NCI-H446 (cell line): ENCODE data around the gene TRIM29.

Source experiments
- DNase-seq, 2 experiments: peaks; one replicate each; lab custom pipeline; 2025; lab: John Stamatoyannopoulos, UW

Gene TRIM29

DNA sequence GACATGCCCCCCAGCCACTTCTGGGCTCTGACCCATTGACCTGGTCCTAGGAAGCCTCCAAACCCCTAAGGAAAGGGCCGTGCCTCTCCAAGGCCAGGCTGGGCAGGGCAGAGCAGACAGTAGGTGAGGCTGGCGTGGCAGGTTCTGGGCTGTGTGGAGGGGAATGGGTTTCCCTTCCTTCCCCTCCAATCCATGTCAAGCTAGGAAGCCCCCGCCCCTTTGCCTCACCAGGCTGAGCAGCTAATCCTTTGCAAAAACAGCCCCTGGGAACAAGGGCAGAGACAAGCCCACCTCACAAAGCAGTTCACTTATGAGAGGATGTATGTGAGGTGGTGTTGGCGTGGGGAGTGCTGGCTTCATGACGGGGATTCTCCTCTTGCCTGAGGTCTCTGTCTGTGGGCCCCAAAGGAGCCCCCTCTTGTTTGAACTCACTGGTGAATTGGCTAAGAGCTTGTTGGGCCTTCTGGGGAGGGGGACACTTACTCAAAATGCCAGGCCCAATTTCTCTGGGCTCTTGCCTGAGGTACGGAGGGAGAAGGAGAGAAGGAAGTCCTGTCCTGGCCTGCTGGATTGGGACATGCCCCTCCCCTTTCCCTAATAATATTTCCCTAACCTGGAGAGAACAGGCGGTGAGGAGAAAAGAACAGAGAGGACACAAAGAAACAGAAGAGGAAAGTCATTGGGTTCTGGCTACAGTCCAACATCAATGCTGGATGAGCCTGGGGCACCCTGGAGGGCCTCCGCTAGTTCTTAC is 1.6 kb upstream of the TRIM29 start:
- no peak for DNase-seq

DNA sequence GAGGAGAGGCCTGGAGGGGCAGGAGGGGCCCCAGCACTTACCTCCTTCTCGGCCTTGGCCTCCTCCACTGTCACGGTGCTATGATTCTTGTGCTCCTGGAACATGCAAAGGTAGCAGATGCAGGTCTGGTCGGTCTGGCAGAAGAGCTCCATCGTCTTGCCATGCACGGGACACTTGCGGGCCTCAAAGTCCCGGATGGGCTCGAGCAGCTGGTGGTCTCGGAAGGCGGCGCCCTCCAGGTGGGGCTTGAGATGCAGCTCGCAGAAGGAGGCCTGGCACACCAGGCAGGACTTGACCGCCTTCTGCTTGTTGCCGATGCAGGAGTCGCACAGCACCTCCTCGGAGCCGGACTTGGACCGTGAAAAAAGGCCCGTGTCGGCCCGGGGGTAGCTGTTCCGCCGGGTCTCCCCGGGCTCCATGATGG is 714 bp downstream of the TRIM29 start:
- DNase-seq = no peak

DNA sequence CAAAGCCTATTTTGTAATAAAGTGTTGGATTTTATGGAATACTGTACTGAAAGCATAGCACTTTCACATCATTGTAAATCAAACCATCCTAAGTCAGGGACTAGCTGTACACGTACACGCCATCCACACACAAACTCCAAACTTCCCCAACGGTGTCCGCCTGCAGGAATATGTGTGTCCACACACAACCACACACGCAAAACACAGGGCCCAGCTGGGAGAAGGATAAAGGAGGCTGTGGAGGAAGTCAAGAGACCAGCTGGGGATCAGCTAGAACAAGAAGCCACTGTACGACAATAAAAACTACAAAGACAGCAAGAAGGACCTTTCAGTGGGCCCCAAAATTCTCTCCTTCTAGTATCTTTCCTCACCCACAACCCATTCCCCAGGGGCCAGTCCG is 1.6 kb downstream of the TRIM29 start:
- DNase-seq = no peak

DNA sequence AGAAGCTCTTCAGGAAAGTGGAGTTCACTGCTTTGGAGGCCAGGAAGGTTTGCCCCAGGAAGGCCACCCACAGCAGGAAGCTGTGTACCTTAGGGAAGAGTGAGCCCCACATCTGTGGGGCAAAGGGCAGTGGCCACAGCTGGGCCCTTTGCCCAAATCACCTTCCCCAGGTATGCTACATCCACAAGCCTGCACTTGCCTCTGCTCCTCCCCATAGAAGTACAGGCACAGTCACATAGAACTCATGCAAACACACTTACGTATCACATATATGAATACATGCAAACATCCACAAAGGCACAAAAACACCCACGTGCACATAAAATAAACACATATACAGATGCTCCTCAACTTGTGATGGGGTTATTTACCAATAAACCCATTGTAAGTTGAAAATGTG is 2.1 kb downstream of the TRIM29 start:
- DNase-seq = no peak

DNA sequence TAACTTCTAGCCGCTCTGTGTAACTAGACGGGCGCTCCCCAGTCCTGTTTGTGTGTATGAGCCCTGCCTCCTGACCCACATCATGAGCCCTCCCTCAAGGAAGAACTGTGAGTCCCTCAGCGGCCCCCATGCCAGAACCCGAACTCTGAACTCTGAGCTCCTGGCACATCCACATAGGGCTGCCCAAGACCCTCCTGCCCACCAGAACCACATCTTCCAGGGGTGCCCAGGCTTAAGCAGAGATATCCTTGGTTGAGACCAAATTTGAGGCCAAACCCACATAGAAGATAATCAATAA is 3.0 kb downstream of the TRIM29 start:
- no peak for DNase-seq

DNA sequence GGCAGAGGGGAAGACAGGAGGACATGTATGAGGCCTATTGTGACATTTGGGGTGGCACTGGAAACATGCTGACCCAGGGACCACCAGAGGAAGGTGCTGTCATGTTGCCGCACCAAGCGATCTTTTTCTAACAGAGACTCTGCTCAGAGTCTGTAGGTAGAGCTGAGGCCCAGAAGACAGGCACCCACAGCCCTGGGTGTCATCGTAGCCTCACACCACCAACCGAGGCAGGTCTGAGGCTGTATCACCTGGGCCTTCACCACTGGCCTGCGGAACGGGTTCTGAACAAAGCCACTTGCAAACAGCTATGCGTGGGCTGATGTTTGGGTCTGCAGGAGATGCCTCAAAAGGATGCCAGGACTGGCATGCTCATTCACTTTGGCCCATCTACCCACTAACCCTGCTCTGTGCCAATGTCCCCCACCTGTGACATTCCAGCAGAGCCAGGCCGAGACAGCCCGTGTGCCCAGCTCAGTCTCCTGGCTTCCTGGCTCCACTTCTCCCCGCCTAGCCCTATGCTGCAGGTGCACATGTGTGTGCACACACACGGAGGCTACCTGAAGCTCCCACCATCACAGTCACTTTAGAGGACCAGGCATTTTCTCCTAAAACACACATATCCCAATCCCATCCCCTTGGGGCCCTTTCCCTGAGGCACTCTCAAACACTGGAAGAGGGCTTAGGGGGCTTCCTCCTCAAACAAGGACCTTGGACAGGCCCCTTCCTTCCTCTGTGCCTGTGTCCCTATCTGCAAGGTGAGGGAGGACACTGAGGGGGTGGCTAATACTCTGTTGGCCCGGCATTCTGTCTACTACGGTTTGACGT is 3.6 kb downstream of the TRIM29 start:
- DNase-seq = no peak

- no peak for DNase-seq
Observed at GRCh38 chr11:120133216-120134105, 4.5 kb downstream of the TRIM29 start.

DNA sequence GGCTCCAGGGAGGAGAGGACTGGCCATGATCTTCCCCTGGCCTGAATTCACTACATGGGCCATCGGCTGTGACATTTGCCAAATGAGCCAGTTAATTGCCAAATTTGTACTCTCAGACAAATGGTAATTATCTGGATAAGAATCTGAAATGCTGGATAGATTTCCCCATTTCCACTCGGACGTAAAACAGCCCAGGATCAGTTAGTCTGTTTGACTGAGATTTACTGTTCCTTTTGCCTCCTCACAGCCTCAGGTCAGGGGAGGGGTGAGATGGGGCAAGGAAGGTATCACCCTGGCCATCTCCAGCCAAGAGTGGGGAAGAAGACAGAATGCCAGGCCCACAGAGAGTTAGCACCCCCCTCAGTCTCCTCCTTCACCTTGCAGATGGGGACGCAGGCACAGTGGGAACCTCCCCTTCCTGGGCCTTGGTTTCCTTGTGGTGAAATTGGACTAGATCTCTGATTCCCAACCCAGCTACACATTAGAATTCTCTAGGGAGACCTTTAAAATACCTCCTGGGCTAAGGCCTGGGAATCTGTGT is 5.2 kb downstream of the TRIM29 start:
- no peak for DNase-seq

DNA sequence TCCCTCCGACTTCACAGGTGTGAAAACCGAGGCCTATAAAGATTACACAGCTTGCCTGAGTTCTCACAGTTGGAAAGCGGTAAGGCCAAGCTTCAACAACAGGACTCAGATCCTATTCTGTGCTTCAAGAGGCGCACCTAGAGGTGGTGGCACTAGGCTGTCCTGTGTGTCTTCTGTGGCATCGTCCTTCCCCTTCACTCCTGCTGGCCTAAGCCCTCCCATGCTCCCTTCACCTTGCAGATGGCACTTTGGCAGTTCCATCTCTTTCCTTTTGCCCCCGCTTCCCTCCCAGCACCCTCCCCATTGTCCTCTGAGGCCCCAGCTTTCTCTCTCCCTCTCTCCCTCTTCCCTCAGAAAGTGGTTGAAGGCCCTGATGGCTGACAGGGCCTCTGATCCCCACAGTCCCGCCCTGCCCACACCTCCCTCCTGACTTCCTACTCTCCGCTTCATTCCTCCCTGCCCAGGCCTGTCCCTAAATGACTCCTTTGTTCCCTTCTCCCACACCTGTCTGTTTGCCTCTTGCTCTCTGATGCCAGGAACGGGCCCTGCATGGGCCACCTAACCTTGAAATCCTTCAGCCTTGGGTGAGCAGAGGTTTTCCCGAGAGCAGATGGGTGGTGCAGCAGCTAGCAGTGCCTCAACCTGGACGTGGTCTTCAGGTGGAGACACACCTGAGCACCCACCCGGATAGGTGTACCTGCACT is 5.8 kb downstream of the TRIM29 start:
- DNase-seq = no peak

- DNase-seq = no peak
Observed at GRCh38 chr11:120130991-120131760, 6.7 kb downstream of the TRIM29 start.

GRCh38 chr11:120130176-120130980 is 7.5 kb downstream of the TRIM29 start:
- no peak for DNase-seq

GRCh38 chr11:120129570-120129969 is 8.3 kb downstream of the TRIM29 start:
- DNase-seq = no peak

DNA sequence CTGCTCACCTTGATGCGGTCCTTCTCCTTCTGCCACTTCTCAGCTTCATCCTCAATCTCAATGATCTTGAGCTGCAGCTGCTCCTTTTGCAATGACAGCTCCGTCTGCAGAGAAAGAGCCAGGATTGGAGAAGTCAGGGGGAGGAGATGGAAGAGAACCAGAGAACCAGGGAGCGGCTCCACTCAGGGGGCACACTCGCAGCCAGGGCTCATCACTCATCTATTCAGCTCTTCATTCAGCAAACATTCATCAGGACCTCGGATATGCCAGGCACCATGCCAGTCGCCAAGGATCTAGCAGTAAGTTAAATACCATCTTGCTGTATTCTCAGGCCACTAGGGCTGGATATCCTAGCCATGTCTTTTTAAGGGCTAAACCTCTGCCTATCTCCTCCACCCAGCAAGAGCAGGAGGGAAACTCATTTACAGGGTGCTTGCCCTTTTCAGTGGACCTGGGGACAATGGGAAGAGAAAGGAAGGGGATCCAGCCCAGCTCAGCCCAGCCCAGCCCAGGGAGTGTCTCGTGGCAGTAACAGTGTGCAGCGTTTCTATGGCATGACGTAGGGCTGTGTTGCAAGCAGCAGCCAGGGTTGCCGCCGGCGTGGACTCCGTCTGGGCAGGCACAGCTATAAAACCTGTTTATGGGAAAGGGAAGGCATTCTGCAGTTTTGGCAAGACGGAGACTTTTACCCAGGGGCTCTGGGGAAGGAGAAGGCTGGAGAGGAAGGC is 9.4 kb downstream of the TRIM29 start:
- no peak for DNase-seq

DNA sequence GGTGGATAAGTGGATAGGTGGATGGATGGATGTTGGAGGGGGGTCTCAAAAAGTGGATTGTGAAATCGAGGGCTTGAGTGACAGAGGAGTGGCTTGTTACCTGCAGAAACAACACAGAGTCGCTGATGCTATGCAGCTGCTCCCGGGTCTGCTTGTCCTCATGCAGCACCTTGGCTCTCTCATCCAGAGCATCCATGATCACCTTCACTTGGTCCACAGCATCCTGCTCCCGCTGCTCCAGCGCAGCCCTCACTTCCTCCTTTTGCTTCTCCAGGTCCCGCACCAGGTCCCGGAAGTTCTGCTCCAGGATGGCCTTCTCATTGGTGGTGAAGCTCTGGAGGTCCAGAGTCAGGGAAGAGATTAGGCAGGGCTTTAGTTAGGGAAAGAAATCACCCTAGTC is 10.7 kb downstream of the TRIM29 start:
- no peak for DNase-seq

GRCh38 chr11:120126620-120127019 is 11.3 kb downstream of the TRIM29 start:
- DNase-seq = no peak

DNA sequence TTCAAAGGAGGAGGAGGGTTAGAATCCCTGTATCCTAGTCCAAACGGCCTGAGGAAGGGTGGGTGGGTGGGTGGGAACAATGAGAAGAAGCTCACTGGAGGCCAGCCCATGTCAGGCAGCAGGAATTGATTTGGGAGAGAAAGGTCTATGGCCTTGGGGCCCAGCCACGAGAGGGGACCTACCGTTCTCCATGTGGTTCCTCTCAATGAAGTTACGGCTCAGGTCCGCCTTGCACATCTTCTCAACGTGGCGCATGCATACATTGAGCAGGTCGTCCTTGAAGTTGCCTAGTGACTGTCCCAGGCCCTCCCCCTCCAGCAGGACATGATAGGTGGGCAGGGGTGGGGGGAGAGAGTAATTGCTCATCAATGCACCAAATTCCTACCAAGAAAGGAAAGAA is 12.4 kb downstream of the TRIM29 start:
- no peak for DNase-seq

DNA sequence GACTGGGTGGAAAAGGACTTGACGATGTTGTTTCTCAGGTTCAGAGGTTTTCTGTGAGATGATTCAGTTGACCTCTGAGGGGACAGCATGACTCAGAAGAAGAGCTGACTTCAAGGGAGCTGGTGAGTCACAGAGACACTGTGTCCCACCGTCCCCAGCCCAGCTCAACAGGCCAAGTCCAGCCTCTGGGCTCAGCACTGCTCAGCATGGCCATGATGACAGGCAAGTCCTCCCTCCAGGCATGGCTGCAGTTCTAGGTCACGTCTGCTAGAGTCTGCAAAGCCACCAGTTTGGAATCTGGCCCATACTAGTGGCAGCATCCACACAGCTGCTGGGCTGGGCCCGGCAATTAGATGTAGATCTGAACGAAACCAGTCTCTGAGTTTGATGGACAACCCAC is 12.9 kb downstream of the TRIM29 start:
- DNase-seq = no peak

GRCh38 chr11:120124355-120124754 is 13.6 kb downstream of the TRIM29 start:
- DNase-seq = no peak

DNA sequence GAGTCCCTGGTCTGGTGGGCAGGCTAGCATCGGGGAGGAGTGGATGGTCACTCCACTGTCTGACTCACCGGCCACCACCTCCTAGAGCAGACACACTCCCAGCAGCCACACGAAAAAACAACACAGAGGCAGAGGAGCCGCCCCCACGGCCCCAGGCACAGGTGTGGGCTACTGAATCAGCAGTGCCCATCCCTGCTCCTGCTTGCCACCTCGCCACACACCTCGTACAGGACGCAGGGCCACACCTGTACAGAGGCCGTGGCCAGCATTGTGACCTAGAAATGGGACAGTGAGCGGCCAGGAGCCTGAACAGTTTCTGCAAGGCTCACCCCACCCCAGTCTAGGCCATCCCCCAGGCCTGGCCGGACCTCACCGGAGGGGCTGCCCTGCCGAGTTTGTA is 14.0 kb downstream of the TRIM29 start:
- DNase-seq = no peak
